ENCODE results near the gene PCBP4.

The PCBP4 gene

DNA sequence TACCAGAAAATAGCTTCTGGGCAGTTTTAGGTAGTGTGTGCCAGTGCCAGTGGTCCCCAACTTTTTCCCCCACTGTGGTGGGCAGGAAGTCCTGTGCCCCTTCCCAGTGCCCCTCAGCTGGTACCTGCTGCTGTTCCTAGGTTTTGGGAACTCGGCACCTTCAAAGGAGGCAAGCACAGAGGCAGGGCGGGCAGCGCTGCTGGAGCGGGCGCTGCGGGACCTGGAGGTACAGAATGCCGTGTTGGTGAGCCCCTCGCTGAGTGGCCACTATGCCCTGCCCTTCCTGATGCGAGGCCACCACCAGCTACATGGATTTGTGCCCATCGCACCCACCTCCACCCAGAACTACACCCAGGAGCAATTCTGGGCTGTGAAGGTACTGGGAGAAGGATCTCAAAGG is 13.0 kb upstream of the PCBP4 start:
- TF ChIP-seq, protein P1, sequence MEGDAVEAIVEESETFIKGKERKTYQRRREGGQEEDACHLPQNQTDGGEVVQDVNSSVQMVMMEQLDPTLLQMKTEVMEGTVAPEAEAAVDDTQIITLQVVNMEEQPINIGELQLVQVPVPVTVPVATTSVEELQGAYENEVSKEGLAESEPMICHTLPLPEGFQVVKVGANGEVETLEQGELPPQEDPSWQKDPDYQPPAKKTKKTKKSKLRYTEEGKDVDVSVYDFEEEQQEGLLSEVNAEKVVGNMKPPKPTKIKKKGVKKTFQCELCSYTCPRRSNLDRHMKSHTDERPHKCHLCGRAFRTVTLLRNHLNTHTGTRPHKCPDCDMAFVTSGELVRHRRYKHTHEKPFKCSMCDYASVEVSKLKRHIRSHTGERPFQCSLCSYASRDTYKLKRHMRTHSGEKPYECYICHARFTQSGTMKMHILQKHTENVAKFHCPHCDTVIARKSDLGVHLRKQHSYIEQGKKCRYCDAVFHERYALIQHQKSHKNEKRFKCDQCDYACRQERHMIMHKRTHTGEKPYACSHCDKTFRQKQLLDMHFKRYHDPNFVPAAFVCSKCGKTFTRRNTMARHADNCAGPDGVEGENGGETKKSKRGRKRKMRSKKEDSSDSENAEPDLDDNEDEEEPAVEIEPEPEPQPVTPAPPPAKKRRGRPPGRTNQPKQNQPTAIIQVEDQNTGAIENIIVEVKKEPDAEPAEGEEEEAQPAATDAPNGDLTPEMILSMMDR (IDR thresholded peaks at IDR 0.05; ENCODE audit: low read depth, low read length), result no peak
- no peak overlapping the region for H3K4me3 ChIP-seq (replicated peaks in 1 of 2; ENCODE audit: low read depth in 2 of 2, low read length in 2 of 2)
- DNase-seq (ENCODE audit: low read depth in 2 of 2), result no peak

DNA sequence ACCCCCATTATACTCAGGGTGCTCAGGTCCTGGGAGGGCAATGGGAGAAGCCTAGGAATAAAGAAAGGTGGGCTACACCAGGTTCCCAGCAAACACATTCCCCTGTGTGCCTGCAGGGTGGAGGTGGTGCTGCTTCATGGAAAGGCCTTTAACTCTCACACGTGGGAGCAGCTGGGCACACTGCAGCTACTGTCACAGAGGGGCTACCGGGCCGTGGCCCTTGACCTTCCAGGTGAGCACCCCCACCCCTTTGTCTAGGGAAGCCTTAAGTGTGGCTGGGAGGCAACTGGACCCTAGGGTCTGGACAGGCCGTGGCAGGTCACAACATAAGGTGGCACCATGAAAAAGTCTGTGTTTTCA is 10.9 kb upstream of the PCBP4 start:
- TF ChIP-seq, protein P1 (IDR thresholded peaks at IDR 0.05; ENCODE audit: low read depth, low read length), result no peak
- DNase-seq (ENCODE audit: low read depth in 2 of 2), result no peak
- H3K4me3 ChIP-seq (replicated peaks in 1 of 2; ENCODE audit: low read depth in 2 of 2, low read length in 2 of 2), result no peak overlapping the region

DNA sequence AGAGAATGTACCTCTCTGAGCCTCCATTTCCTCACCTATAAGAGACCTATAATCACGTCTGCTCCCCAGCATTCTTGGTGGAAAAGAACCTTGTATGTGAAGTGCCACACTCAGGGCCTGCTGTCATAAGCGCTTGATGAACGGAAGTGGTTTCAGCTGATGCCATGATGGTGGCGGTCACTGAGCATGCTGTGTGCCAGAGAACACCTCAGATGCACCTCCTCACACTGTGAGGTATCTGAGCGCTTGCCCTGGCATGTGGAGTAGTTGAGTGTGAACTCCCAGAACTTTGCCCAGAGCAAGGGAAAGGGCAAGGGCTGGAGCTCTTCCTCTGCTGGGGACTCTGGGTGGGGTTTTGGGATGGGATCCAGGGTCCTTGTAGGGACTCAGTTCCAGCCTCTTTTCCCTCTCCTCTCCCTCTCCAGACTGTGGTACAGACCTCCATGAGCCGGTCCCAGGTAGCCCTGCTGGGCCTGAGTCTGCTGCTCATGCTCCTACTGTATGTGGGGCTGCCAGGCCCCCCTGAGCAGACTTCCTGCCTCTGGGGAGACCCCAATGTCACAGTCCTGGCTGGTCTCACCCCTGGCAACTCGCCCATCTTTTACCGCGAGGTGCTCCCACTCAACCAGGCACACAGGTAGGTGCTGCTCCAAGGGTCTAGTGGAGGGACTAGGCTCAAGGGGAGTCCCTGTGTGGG is 10.3 kb upstream of the PCBP4 start:
- no peak for DNase-seq (ENCODE audit: low read depth in 2 of 2)
- no peak overlapping the region for H3K4me3 ChIP-seq (replicated peaks in 1 of 2; ENCODE audit: low read depth in 2 of 2, low read length in 2 of 2)
- TF ChIP-seq, protein P1 (IDR thresholded peaks at IDR 0.05; ENCODE audit: low read depth, low read length), result no peak

DNA sequence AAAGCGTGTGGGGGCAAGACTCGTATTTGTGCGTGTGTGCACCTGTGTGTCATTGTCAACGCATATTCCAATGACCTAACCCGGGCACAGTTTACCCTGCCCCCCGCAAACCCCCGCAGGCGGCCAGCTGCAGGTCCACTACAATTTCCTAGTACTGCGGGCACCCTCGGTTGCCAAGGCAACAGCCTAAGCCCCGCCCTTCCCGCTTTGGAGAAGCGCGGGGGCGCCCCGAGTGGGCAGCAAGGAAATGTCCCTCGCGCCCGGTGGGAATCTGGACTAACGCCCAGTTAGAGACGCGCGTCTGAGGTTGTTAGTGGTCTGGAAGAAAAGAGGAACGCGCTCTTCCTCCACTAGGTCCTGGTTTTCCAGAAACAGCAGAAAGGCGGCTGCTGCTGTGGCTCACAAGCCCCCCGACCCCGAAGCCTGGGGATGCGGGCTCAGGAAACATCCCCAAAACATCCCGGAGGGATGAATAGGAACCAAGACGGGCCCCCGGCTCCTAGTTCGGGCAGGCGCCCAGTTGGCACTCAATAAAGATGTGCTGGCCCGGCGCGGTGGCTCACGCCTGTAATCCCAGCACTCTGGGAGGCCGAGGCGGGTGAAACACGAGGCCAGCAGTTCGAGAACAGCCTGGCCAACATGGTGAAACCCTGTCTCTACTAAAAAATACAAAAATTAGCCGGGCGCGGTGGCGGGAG is 8.7 kb upstream of the PCBP4 start:
- peak; percentile 50 to 76 for DNase-seq (ENCODE audit: low read depth in 2 of 2)
- TF ChIP-seq, protein P1 (IDR thresholded peaks at IDR 0.05; ENCODE audit: low read depth, low read length), result no peak
- peak overlapping the region; percentile 53 to 82 for H3K4me3 ChIP-seq (replicated peaks in 1 of 2; ENCODE audit: low read depth in 2 of 2, low read length in 2 of 2)

DNA sequence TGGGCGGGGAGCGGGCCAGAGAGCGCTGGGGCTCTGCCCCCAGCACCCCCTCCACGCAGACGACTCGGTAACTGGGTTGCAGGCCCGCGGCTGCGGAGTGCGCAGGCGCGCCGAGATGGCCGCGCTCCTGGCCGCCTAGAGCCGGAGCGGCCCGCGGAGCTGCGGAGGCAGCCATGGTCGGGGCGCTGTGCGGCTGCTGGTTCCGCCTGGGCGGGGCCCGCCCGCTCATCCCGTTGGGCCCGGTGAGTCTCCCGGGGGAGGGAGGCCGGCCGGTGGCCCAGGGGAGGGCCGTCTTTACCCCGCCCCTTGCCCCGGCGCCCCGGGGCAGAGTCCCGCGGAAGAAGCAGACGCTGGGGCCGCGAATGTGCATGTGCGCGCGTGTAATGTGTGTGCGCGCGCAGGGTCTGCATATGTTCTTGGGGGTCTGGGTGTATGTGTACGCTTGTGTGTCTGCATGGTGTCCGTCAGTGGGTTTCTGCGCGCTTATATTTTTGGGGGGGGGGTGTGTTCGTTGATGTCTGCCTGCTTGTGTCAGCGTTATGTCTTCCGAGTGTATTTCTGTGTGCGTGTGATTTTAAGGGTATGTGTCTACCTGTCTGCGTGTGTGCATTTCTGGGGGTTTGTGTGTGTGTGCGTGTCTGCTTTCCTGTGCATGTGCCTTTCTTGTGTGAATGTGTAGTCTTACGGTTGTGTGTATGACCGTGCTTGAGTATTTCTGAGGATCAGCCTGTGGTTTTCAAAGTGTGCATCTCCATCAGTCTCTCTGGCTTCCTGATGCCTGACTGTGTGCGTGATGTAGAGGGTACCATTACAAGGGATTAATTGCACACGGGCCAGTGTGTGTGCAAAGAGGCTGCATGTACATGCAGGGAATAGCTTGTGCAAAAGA is 8.0 kb upstream of the PCBP4 start, which contains the start of gene ABHD14A:
Gene ABHD14A, plus strand, starts transcription at position 102 of the 889 bp plus-strand sequence. Its CDS starts 72 bp downstream, at position 174.
- H3K4me3 ChIP-seq (replicated peaks in 1 of 2; ENCODE audit: low read depth in 2 of 2, low read length in 2 of 2), result peak within 1 kb of the TSS; percentile 75 to 82
- peak; percentile 59 to 74 for DNase-seq (ENCODE audit: low read depth in 2 of 2)
- TF ChIP-seq, protein P1 (IDR thresholded peaks at IDR 0.05; ENCODE audit: low read depth, low read length), result no peak

DNA sequence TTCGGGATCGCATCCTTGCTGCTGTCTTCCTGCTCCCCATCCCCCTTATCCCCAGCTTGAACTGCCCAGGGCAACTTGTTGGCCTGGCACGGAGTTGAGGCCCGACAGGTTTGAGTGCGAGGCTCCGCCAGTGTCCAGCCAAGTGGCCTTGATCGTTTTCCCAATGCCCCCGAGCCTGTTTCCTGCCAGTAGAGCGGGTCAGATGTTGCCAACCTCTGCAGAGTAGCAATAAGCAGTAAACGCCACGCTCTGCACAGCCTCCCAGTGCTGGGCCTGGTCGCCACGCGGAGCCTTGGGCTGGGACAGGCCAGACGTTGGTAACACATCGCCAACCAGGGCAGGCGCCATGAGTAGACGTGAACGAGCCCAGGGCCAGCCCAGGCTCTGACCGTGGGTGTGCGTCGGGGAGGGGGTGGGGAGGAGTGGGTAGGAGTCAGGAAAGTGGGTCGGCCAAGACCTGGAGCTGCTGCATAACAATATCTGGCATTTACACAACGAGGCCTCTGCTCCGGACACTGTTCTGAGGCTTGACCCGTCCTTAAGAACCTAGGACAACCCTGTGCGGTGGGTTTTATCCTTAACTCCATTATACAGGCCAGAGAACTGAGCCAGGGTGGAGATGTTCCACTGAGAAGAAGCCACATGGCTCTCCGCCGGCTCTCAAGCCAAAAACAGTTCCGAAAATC is 7.2 kb upstream of the PCBP4 start:
- no peak for DNase-seq (ENCODE audit: low read depth in 2 of 2)
- H3K4me3 ChIP-seq (replicated peaks in 1 of 2; ENCODE audit: low read depth in 2 of 2, low read length in 2 of 2), result peak overlapping the region; percentile 75 to 82
- TF ChIP-seq, protein P1 (IDR thresholded peaks at IDR 0.05; ENCODE audit: low read depth, low read length), result no peak
